HG02763 (cell line): ENCODE data around the gene ZMIZ2.

Source experiments
- ATAC-seq: cut with Tn5 transposase; IDR thresholded peaks from one replicate; pipeline ENCODE4 v1.9.1; 2021; ENCODE audit warnings: mild to moderate bottlenecking, moderate library complexity; ENCODE audit not compliant: unreplicated experiment

ZMIZ2 gene

GRCh38 chr7:44755698-44756627 lies 7.3 kb downstream of the ZMIZ2 start:
- no peak for ATAC-seq

GRCh38 chr7:44756904-44757303 lies 8.3 kb downstream of the ZMIZ2 start:
- no peak for ATAC-seq

DNA sequence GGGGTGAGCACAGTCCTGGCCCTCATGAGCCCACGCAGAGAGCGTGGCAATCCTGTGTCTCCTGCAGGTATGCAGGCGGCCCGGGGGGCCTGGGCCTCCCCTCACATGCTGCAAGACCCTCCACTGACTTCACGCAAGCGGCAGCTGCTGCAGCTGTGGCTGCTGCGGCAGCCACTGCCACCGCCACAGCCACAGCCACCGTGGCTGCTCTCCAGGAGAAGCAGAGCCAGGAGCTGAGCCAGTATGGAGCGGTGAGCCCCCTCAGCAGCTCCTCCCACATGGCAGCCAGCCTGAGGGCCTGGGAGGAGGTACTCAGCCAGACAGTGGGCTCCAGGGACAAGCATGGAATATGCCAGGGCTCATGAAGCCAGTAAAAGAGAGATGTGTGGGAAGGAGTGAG lies 8.7 kb downstream of the ZMIZ2 start:
- no peak for ATAC-seq

GRCh38 chr7:44757739-44758138 lies 9.1 kb downstream of the ZMIZ2 start:
- ATAC-seq, result no peak

DNA sequence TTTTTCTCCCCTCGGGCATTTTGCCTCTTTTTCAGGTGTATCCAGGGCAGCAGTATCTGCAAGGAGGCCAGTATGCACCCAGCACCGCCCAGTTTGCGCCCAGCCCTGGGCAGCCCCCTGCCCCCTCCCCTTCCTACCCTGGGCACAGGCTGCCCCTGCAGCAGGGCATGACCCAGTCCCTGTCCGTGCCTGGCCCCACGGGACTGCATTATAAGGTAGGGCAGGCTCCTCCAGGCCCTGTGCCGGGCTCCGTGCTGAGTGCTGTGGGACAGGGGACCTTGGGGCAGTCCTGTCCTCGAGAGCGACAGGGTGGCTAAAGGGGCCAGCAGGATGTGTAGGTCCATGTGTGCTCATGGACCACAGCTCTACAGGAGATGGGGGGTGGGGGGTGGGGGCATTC lies 10.6 kb downstream of the ZMIZ2 start:
- ATAC-seq, result no peak

- no peak for ATAC-seq
These were observed 11.5 kb downstream of the ZMIZ2 start for GRCh38 chr7:44760034-44760580.

GRCh38 chr7:44761207-44762161 lies 12.8 kb downstream of the ZMIZ2 start:
- ATAC-seq, result no peak

DNA sequence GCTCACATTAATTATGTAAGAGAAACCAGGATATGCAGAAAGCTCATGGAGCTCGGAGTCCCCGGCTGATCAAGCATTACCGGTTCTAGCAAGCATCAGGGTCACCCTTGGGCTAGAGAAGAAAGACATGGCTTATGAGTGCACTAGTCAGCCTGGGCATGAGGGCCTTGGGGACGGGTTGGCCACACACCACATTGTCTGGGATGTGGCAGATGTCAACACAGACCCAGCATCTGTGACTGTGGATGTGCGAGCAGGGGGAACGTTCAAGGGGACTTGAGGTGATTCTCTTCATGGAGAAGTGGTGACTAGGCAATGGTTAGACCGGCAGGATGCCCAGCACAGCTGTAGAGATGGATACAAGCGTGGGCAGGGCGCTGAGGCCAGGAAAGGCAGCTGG lies 13.7 kb downstream of the ZMIZ2 start:
- ATAC-seq, result no peak

DNA sequence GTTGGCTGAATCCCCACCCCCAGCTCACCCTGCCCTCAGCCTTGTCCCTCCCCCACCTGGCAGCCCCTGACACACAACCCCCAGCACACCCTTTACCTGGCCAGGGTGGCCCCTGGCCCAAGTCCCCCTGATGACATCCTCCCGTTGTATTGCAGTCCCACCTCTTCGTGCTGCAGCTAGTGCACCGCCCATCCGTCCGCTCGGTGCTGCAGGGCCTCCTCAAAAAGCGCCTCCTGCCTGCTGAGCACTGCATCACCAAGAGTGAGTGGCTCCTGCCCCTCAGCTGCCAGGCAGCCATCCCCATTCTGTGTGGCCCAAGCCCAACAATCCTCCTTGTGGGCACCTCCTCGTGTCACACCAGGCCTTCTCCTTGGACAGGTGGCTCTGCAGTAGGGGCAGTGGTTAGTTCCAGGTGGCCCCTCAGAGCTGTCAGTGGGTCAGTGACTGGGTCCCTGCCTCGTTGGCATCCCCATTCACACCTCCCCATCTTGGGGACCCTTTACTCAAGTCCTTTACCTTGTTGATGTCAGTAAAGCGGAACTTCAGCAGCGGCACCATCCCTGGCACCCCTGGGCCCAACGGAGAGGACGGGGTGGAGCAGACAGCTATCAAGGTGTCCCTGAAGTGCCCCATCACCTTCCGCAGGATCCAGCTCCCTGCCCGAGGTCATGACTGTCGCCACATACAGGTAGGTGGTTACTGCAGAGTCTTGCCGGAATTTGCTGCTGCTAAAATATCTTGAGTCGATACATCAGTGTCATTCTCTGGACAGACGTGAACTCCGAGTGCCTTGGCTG lies 14.3 kb downstream of the ZMIZ2 start:
- no peak for ATAC-seq

DNA sequence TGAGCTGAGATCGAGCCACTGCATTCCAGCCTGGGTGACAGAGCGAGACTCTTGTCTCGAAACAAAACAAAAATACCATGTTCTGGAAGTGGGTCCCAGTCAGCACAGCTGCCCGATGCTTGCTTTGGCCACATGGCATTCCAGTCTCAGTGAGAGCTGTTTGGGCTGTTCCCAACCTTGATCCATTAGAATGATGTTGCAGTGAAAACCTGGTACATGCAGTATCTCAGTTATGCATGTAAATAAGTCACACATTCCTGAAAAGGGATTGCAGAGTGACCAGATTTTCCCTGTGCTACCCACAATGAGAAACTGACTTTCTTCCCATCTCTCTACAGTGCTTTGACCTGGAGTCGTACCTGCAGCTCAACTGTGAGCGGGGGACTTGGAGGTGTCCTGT lies 15.4 kb downstream of the ZMIZ2 start:
- ATAC-seq, result no peak

DNA sequence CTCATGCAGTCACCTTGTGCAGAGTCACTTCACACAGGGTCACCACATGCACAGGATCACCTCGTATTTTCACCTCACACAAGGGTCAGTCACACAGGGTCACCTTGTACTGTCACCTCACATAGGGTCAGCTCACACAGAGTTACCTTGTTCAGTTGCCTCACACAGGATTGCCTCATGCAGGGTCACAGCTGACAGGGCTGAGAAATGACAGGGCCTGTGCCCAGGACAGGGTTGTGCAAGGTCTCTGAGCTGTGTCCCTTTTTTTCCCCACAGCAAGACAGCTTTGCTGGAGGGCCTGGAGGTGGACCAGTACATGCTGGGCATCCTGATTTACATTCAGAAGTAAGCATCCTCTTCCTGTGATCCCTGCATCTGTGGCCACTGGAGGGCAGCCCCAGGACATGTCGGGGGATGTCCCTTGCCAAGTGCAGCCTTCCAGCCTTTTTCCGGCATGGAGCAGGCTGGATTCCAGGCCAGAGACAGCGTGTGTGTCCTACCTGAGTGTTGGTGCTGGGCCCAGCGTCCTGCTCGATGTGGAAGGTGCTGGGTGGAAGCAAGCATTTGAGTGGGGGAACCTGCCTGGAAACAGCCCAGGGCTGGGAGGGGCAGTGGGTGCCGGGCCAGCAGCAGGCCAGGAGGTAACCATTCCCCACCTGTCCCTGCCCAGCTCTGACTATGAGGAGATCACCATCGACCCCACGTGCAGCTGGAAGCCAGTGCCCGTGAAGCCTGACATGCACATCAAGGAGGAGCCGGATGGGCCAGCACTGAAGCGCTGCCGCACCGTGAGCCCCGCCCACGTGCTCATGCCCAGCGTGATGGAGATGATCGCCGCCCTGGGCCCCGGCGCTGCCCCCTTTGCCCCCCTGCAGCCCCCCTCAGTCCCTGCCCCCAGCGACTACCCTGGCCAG lies 16.3 kb downstream of the ZMIZ2 start:
- no peak for ATAC-seq

GRCh38 chr7:44765579-44766415 lies 17.1 kb downstream of the ZMIZ2 start:
- ATAC-seq, result no peak

DNA sequence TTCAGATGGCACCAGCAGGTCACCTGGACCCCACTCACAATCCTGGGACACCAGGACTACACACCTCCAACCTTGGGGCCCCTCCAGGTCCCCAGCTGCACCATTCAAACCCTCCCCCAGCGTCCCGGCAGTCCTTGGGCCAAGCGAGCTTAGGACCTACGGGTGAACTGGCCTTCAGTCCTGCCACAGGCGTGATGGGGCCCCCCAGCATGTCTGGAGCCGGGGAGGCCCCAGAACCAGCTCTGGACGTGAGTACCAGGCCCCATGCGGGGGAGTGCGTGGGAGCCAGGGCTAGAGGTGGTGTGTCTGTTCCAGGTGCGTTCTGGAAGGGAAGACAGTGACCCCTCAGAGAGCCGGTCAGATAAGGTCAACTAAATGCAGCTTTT lies 17.8 kb downstream of the ZMIZ2 start:
- no peak for ATAC-seq

DNA sequence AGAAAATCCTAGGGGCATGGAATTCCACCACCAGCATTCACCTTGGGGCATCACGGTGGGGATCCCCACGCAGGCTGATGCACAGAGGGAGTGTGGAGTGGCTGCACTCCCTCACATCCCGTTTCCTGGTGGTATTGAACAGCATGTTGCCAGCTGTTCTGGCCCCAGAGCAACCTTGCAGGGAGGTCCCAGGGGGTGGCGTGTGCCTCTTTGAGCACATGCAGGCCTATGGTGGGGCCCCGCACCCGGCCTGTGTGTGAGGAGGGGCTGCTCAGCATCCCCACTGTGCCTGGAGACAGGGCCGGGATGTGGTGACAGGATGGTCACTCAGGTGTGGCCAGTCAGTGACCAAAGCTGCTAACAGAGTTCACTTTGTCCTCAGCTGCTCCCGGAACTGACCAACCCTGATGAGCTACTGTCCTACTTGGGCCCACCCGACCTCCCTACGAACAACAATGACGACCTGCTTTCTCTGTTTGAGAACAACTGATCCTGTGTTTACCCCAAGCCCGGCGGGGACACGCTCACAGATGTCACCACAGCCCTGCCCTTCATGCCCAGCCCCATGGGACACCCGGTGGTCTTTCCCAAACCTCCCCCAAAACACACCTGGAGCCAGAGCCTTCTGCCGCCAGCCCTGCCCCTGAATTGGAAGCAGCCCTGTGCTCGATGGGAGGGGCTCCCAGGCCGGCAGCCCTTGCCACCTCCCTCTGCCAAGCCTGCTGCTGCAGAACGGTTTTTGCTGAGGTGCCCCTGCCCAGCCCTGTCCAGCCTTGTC lies 18.7 kb downstream of the ZMIZ2 start:
- no peak for ATAC-seq

DNA sequence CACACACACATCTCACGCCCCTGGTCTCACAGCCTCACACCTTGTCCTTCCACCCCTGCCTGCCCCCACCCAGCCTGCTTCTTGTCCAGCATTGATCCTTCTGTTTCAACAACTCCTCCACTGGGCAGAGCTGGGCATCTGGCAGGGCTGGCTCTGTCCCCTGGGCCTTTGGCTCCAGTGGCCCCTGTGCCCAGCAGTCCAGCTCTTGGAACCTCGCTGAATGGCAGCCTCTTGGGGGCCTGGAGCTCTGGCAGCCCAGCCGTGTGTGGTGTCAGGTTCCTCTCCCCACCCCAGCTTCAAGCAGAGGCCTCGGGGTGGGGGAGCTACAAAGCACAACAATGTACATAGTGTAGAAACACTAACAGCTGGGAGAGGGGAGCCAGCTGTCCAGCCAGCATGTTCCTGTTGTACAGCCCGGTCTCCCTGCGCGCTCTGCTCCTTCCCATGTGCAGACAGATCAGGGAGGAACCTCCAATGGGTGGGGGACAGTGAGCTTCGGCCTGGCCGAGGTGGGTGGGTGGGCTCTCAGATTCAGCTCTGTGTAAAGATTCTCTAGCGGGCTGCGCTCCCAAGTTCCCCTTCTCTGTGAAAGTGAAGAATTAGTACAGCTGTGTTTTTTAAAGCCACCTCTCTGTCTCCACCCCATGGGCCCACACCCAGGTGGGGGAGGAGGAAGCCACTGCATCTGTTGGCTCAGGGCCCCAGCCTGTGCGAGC lies 19.4 kb downstream of the ZMIZ2 start:
- no peak for ATAC-seq

DNA sequence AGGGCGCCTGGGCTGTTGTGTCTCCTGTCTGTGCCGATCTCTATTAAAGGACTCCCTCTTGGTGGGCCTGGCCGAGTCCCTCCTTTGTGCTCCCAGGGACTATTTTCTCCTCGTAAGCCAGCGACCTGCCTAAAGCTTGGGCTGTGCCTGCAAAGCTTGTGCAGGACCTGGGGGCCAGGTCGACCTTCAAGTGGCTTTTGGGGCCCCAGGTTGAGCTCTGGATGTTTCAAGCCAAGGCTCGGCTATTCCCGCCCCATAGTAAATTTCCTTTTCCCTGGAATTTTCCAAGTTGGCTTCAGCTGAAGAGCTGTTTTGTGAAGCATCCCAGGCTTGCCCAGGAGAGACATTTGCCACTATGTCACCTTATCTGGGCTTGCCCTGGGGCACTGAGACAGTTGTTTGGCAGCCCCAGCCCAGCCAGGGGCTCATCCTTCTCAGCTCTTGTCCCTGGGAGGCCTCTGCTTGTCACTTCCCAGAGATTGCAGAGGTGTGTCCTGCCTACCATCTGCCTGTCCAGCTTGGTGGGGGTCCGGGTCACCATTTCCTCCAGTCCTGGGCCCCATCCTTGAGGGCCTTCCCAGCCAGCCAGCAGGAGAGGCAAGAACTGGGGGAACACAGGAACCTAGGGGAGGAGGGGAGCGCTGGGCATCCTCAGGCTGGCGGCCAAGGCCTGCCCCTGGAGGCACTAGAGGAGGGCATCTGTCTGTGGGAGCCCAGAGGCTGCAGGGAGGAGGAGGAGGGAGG lies 20.2 kb downstream of the ZMIZ2 start:
- no peak for ATAC-seq

DNA sequence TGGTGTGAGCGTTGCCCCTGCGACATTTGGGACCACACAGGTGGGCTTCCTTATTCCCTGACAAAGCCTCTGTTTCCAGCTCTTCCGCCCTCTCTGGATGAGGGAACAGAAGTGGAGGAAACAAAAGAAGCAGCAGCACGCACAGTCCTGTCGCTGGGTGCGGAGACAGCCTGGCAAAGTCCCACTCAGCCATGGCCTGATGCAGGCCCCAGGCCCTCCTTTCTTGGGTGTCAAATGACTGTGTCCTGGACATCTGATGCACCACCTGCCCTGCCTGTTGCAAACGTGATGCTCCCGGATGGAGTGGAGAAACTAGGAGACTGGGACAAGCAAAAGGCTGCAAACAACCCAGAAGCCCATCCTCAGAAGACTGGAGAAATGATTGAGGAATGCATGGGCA lies 20.7 kb downstream of the ZMIZ2 start:
- ATAC-seq, result no peak
